ENCODE results near the gene TOMM40L.

- TF ChIP-seq CTCF (conservative IDR thresholded peaks at IDR 0.05; ENCODE audit: low read length): no peak
- no peak for TF ChIP-seq EZH2phosphoT487 (IDR thresholded peaks at IDR 0.05; ENCODE audit: borderline replicate concordance, low read depth, low read length)
These were observed 41.5 kb downstream of the TOMM40L start for GRCh38 chr1:161267321-161267720.
